ENCODE data around the gene RABGAP1L.
"Not testable (repeated sequence)": the region's sequence is repeated elsewhere in the genome, so short reads cannot be mapped to it uniquely, and the experiment has no call there.

The RABGAP1L gene

DNA sequence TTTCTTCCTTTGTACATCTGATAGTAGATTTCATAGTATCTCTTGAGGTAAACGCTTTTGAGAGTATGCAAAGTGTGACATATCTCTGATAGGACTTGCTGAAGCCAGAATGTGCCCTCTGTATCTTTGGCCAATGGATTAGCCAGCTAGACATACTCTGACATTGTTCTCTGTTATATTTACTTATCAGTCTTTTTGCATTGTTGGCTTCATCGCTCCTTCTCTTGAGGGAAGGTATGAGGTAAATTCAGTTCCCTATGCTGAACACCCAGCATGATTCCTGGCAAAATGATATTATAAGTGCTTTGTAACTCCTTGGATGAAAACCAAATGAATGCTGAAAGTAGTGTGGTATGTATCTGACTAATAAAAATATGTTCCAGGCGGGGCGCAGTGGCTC, 677.2 kb downstream of the RABGAP1L start:
- DNase-seq (ENCODE audit: insufficient read length, low spot score) (no peak), FAIRE-seq (peak; percentile 91)
- TF ChIP-seq, protein P1, sequence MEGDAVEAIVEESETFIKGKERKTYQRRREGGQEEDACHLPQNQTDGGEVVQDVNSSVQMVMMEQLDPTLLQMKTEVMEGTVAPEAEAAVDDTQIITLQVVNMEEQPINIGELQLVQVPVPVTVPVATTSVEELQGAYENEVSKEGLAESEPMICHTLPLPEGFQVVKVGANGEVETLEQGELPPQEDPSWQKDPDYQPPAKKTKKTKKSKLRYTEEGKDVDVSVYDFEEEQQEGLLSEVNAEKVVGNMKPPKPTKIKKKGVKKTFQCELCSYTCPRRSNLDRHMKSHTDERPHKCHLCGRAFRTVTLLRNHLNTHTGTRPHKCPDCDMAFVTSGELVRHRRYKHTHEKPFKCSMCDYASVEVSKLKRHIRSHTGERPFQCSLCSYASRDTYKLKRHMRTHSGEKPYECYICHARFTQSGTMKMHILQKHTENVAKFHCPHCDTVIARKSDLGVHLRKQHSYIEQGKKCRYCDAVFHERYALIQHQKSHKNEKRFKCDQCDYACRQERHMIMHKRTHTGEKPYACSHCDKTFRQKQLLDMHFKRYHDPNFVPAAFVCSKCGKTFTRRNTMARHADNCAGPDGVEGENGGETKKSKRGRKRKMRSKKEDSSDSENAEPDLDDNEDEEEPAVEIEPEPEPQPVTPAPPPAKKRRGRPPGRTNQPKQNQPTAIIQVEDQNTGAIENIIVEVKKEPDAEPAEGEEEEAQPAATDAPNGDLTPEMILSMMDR (IDR thresholded peaks at IDR 0.05; ENCODE audit: insufficient read depth, missing control alignments): no peak

DNA sequence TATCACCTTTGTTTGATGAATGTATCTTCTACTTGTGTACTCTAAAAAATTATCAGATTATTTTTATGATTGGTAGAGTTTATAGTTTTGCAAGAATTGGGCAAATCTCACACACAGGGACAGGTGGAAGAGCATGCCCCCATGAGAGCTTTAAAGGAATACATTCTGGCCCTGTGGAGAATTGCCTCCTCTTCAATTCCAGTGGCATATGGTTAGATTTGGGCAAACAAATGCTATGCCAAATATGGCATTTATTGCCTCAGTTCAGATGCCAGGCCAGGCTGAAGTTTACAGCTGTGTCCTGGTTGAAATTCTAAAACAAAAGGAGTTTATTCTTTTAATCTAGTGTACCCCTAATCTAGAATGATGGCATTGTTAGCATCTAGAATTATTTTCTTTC, 678.1 kb downstream of the RABGAP1L start:
- no peak for DNase-seq (ENCODE audit: insufficient read length, low spot score)
- TF ChIP-seq, protein P1 (IDR thresholded peaks at IDR 0.05; ENCODE audit: insufficient read depth, missing control alignments): no peak
- FAIRE-seq: peak; percentile 41

DNA sequence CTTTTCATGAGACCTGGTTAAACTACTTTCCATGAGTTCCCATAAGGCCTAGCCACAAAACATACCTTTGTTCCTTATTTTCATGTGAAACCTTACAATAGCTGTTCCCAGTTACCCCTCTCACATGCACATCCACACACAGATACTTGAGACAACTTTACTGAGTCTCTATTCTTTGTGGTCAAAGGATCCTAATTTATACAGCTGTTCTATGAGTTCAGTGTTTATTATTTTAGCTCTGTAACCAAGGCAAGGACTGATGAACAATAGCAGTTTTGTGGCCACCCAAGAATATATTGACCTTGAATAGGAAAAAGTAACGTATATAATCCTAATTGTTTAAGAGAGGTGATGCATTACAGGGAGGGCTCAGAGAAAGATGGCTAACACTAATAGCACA, 679.9 kb downstream of the RABGAP1L start:
- FAIRE-seq (peak; percentile 84), DNase-seq (ENCODE audit: insufficient read length, low spot score) (no peak)
- TF ChIP-seq, protein P1 (IDR thresholded peaks at IDR 0.05; ENCODE audit: insufficient read depth, missing control alignments): no peak

DNA sequence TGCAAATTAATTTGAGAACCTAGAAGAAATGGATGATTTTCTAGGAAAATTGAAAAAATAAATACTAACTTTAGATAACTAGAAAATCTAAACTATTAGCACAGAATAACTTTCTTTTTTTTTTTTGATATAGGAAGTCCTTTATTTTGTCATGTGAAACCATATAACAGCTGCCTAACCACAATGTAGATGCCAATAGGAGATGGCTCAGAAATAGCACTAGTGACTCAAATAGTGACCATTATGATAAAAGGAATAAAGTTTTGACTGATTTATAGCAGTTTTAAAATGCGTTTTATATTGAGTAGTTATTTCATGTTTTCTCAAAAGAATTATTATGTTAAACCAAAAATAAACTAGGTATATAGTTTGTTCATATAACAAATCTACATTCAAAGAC, 682.4 kb downstream of the RABGAP1L start:
- no peak for FAIRE-seq
- no peak for DNase-seq (ENCODE audit: insufficient read length, low spot score)
- TF ChIP-seq, protein P1 (IDR thresholded peaks at IDR 0.05; ENCODE audit: insufficient read depth, missing control alignments): no peak

DNA sequence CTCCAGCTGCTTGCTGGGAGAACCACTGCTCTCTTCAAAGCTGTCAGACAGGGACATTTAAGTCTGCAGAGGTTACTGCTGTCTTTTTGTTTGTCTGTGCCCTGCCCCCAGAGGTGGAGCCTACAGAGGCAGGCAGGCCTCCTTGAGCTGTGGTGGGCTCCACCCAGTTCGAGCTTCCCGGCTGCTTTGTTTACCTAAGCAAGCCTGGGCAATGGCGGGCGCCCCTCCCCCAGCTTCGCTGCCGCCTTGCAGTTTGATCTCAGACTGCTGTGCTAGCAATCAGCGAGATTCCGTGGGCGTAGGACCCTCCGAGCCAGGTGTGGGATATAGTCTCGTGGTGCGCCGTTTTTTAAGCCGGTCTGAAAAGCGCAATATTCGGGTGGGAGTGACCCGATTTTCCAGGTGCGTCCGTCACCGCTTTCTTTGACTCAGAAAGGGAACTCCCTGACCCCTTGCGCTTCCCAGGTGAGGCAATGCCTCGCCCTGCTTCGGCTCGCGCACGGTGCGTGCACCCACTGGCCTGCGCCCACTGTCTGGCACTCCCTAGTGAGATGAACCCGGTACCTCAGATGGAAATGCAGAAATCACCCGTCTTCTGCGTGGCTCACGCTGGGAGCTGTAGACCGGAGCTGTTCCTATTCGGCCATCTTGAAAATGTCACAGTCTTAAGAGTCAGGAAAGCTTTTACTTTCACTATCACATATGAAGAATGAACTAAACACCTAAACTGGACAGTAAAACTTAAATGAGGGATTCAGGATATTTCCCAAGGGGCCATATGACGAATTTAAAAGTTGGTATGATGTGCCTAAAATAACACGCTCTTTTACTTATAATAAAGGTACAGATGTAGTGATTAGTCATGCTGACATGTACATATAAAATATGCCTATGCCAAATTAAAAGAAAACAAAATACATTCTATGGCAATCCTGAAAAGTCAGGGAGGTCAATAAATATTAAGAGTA, 689.6 kb downstream of the RABGAP1L start:
- FAIRE-seq; DNase-seq (ENCODE audit: insufficient read length, low spot score): not testable (repeated sequence)

DNA sequence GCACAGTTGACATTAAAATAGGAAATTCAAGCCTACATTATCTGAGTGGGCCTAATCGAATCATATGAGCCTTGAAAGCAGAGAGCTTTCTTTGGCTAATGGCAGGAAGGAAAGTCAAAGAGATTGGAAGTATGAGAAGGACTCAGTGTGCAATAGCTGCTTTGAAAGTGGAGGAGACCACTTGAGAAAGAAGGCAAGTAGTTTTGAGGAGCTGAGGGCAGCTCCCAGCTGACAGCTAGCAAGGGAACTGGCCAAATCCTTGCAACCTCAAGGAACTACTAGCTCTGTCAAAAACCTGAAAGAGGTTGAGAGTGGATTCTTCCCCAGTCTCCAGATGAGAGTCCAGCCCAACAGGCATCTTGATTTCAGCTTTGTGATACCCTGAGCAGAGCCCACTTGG, 691.4 kb downstream of the RABGAP1L start:
- FAIRE-seq (no peak), DNase-seq (ENCODE audit: insufficient read length, low spot score) (no peak)
- TF ChIP-seq, protein P1 (IDR thresholded peaks at IDR 0.05; ENCODE audit: insufficient read depth, missing control alignments): no peak

DNA sequence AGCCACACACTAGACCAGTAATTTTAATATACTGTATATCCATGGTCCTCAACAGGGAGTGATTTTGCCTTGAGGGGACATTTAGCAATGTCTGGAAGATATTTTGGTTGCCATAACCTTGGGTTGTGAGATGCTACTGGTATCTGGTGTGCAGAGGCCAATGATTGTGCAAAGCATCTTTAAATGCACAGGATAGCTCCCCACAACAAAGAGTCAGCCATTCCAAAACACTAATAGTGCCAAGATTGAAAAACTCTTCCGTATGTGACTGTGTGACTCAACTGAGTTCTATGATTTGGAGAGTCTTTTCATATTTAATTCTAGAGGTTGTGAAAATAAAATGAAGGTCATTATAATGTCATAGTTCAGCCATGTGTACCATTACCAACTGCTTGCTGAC, 699.0 kb downstream of the RABGAP1L start:
- FAIRE-seq: peak; percentile 72

More for the DNA sequence above, 699.0 kb downstream of the RABGAP1L start:
- DNase-seq (ENCODE audit: insufficient read length, low spot score): no peak
- TF ChIP-seq, protein P1 (IDR thresholded peaks at IDR 0.05; ENCODE audit: insufficient read depth, missing control alignments): no peak
